ENCODE results near the gene MAD1L1.

MAD1L1 gene

GRCh38 chr7:1954366-1955004, 278.3 kb downstream of the MAD1L1 start:
- Histone ChIP-seq H3K9ac (ENCODE audit: low read length in 2 of 2) (no peak overlapping the region), H3K9me3 (ENCODE audit: control insufficient read depth in 2 of 2, low read length in 2 of 2) (no peaks in the 10 kb centered on the region)

GRCh38 chr7:1953199-1954190, 279.2 kb downstream of the MAD1L1 start:
- H3K27me3 ChIP-seq (ENCODE audit: control insufficient read depth in 1 of 2, insufficient read depth in 2 of 2, low read length in 2 of 2) = no peaks in the 10 kb centered on the region
- H3K4me3 ChIP-seq (ENCODE audit: low read length in 2 of 2) = no peak overlapping the region
- H3K4me1 ChIP-seq (ENCODE audit: control insufficient read depth, insufficient read depth, low read length) = no peaks in the 10 kb centered on the region
- H3K9ac ChIP-seq (ENCODE audit: low read length in 2 of 2) = no peak overlapping the region
- H3K9me3 ChIP-seq (ENCODE audit: control insufficient read depth in 2 of 2, low read length in 2 of 2) = no peaks in the 10 kb centered on the region
- no peaks in the 10 kb centered on the region for H3K36me3 ChIP-seq (ENCODE audit: control insufficient read depth in 2 of 2, insufficient read depth in 2 of 2, low read length in 2 of 2)
- H3K27ac ChIP-seq (ENCODE audit: low read length) = no peak overlapping the region

More at GRCh38 chr7:1954366-1955004, 278.3 kb downstream of the MAD1L1 start:
- H3K4me3 ChIP-seq (ENCODE audit: low read length in 2 of 2) = no peak overlapping the region
- H3K27ac ChIP-seq (ENCODE audit: low read length) = no peak overlapping the region
- no peaks in the 10 kb centered on the region for H3K4me1 ChIP-seq (ENCODE audit: control insufficient read depth, insufficient read depth, low read length)
- no peaks in the 10 kb centered on the region for H3K27me3 ChIP-seq (ENCODE audit: control insufficient read depth in 1 of 2, insufficient read depth in 2 of 2, low read length in 2 of 2)
- no peaks in the 10 kb centered on the region for H3K36me3 ChIP-seq (ENCODE audit: control insufficient read depth in 2 of 2, insufficient read depth in 2 of 2, low read length in 2 of 2)

GRCh38 chr7:1952781-1953180, 280.0 kb downstream of the MAD1L1 start:
- Histone ChIP-seq H3K27ac (ENCODE audit: low read length) (no peak overlapping the region), H3K36me3 (ENCODE audit: control insufficient read depth in 2 of 2, insufficient read depth in 2 of 2, low read length in 2 of 2) (no peaks in the 10 kb centered on the region), H3K27me3 (ENCODE audit: control insufficient read depth in 1 of 2, insufficient read depth in 2 of 2, low read length in 2 of 2) (no peaks in the 10 kb centered on the region), H3K4me1 (ENCODE audit: control insufficient read depth, insufficient read depth, low read length) (no peaks in the 10 kb centered on the region), H3K4me3 (ENCODE audit: low read length in 2 of 2) (no peak overlapping the region), H3K9me3 (ENCODE audit: control insufficient read depth in 2 of 2, low read length in 2 of 2) (no peaks in the 10 kb centered on the region), H3K9ac (ENCODE audit: low read length in 2 of 2) (no peak overlapping the region)

- Histone ChIP-seq H3K9ac (ENCODE audit: low read length in 2 of 2) (no peak overlapping the region), H3K9me3 (ENCODE audit: control insufficient read depth in 2 of 2, low read length in 2 of 2) (no peaks in the 10 kb centered on the region), H3K36me3 (ENCODE audit: control insufficient read depth in 2 of 2, insufficient read depth in 2 of 2, low read length in 2 of 2) (no peaks in the 10 kb centered on the region), H3K27ac (ENCODE audit: low read length) (no peak overlapping the region), H3K4me3 (ENCODE audit: low read length in 2 of 2) (no peak overlapping the region), H3K4me1 (ENCODE audit: control insufficient read depth, insufficient read depth, low read length) (no peaks in the 10 kb centered on the region), H3K27me3 (ENCODE audit: control insufficient read depth in 1 of 2, insufficient read depth in 2 of 2, low read length in 2 of 2) (no peaks in the 10 kb centered on the region)
Observed at GRCh38 chr7:1952169-1952760, 280.5 kb downstream of the MAD1L1 start.

- H3K36me3 ChIP-seq (ENCODE audit: control insufficient read depth in 2 of 2, insufficient read depth in 2 of 2, low read length in 2 of 2) = no peaks in the 10 kb centered on the region
Observed at GRCh38 chr7:1951600-1951999, 281.1 kb downstream of the MAD1L1 start.

GRCh38 chr7:1951159-1951536, 281.6 kb downstream of the MAD1L1 start:
- H3K9me3 ChIP-seq (ENCODE audit: control insufficient read depth in 2 of 2, low read length in 2 of 2) = no peaks in the 10 kb centered on the region
- H3K27ac ChIP-seq (ENCODE audit: low read length) = no peak overlapping the region
- H3K9ac ChIP-seq (ENCODE audit: low read length in 2 of 2) = no peak overlapping the region
- no peaks in the 10 kb centered on the region for H3K4me1 ChIP-seq (ENCODE audit: control insufficient read depth, insufficient read depth, low read length)
- H3K27me3 ChIP-seq (ENCODE audit: control insufficient read depth in 1 of 2, insufficient read depth in 2 of 2, low read length in 2 of 2) = no peaks in the 10 kb centered on the region
- H3K4me3 ChIP-seq (ENCODE audit: low read length in 2 of 2) = no peak overlapping the region
- H3K36me3 ChIP-seq (ENCODE audit: control insufficient read depth in 2 of 2, insufficient read depth in 2 of 2, low read length in 2 of 2) = no peaks in the 10 kb centered on the region

More at GRCh38 chr7:1951600-1951999, 281.1 kb downstream of the MAD1L1 start:
- no peaks in the 10 kb centered on the region for H3K4me1 ChIP-seq (ENCODE audit: control insufficient read depth, insufficient read depth, low read length)
- H3K9me3 ChIP-seq (ENCODE audit: control insufficient read depth in 2 of 2, low read length in 2 of 2) = no peaks in the 10 kb centered on the region
- H3K27me3 ChIP-seq (ENCODE audit: control insufficient read depth in 1 of 2, insufficient read depth in 2 of 2, low read length in 2 of 2) = no peaks in the 10 kb centered on the region
- H3K9ac ChIP-seq (ENCODE audit: low read length in 2 of 2) = no peak overlapping the region
- H3K27ac ChIP-seq (ENCODE audit: low read length) = no peak overlapping the region
- H3K4me3 ChIP-seq (ENCODE audit: low read length in 2 of 2) = no peak overlapping the region

GRCh38 chr7:1950452-1951158, 282.1 kb downstream of the MAD1L1 start:
- no peak overlapping the region for H3K4me3 ChIP-seq (ENCODE audit: low read length in 2 of 2)
- no peaks in the 10 kb centered on the region for H3K36me3 ChIP-seq (ENCODE audit: control insufficient read depth in 2 of 2, insufficient read depth in 2 of 2, low read length in 2 of 2)
- no peaks in the 10 kb centered on the region for H3K4me1 ChIP-seq (ENCODE audit: control insufficient read depth, insufficient read depth, low read length)
- H3K9me3 ChIP-seq (ENCODE audit: control insufficient read depth in 2 of 2, low read length in 2 of 2) = no peaks in the 10 kb centered on the region
- no peak overlapping the region for H3K27ac ChIP-seq (ENCODE audit: low read length)
- no peak overlapping the region for H3K9ac ChIP-seq (ENCODE audit: low read length in 2 of 2)
- no peaks in the 10 kb centered on the region for H3K27me3 ChIP-seq (ENCODE audit: control insufficient read depth in 1 of 2, insufficient read depth in 2 of 2, low read length in 2 of 2)

- Histone ChIP-seq H3K27me3 (ENCODE audit: control insufficient read depth in 1 of 2, insufficient read depth in 2 of 2, low read length in 2 of 2) (no peaks in the 10 kb centered on the region), H3K36me3 (ENCODE audit: control insufficient read depth in 2 of 2, insufficient read depth in 2 of 2, low read length in 2 of 2) (no peaks in the 10 kb centered on the region), H3K9me3 (ENCODE audit: control insufficient read depth in 2 of 2, low read length in 2 of 2) (no peaks in the 10 kb centered on the region), H3K4me3 (ENCODE audit: low read length in 2 of 2) (no peak overlapping the region), H3K9ac (ENCODE audit: low read length in 2 of 2) (no peak overlapping the region), H3K4me1 (ENCODE audit: control insufficient read depth, insufficient read depth, low read length) (no peaks in the 10 kb centered on the region), H3K27ac (ENCODE audit: low read length) (no peak overlapping the region)
Observed at GRCh38 chr7:1950066-1950451, 282.7 kb downstream of the MAD1L1 start.

- Histone ChIP-seq H3K4me3 (ENCODE audit: low read length in 2 of 2) (no peak overlapping the region), H3K9me3 (ENCODE audit: control insufficient read depth in 2 of 2, low read length in 2 of 2) (no peaks in the 10 kb centered on the region), H3K27ac (ENCODE audit: low read length) (no peak overlapping the region), H3K36me3 (ENCODE audit: control insufficient read depth in 2 of 2, insufficient read depth in 2 of 2, low read length in 2 of 2) (no peaks in the 10 kb centered on the region), H3K4me1 (ENCODE audit: control insufficient read depth, insufficient read depth, low read length) (no peaks in the 10 kb centered on the region), H3K27me3 (ENCODE audit: control insufficient read depth in 1 of 2, insufficient read depth in 2 of 2, low read length in 2 of 2) (no peaks in the 10 kb centered on the region), H3K9ac (ENCODE audit: low read length in 2 of 2) (no peak overlapping the region)
Observed at GRCh38 chr7:1949681-1950055, 283.1 kb downstream of the MAD1L1 start.

- no peaks in the 10 kb centered on the region for H3K27me3 ChIP-seq (ENCODE audit: control insufficient read depth in 1 of 2, insufficient read depth in 2 of 2, low read length in 2 of 2)
Observed at GRCh38 chr7:1948887-1949680, 283.7 kb downstream of the MAD1L1 start.

More at GRCh38 chr7:1948887-1949680, 283.7 kb downstream of the MAD1L1 start:
- H3K9ac ChIP-seq (ENCODE audit: low read length in 2 of 2) = no peak overlapping the region
- no peaks in the 10 kb centered on the region for H3K36me3 ChIP-seq (ENCODE audit: control insufficient read depth in 2 of 2, insufficient read depth in 2 of 2, low read length in 2 of 2)
- no peaks in the 10 kb centered on the region for H3K4me1 ChIP-seq (ENCODE audit: control insufficient read depth, insufficient read depth, low read length)
- H3K9me3 ChIP-seq (ENCODE audit: control insufficient read depth in 2 of 2, low read length in 2 of 2) = no peaks in the 10 kb centered on the region
- H3K27ac ChIP-seq (ENCODE audit: low read length) = no peak overlapping the region
- no peak overlapping the region for H3K4me3 ChIP-seq (ENCODE audit: low read length in 2 of 2)
